Peyer's patch (tissue), 4 donors: ENCODE results near the gene KRTAP20-1. TPM values are rescaled to one million over a fixed set of nuclear protein-coding genes. Genes with fewer than 3 reads are reported as not detected.

ENCODE experiments used
- DNase-seq, 3 donors: peaks; one replicate each; pipeline ENCODE4 v3.0.0-alpha.2; 2017 to 2019
- H3K27ac ChIP-seq, 4 donors: fragments of 200-600 bp; sonication (generic); one replicate each; pipeline ENCODE4 v1.5.1; 2016 to 2019
- H3K27me3 ChIP-seq, 2 donors: fragments of 200-600 bp; sonication (generic); one replicate each; pipeline ENCODE4 v1.5.1; 2019
- H3K36me3 ChIP-seq, 3 donors: fragments of 200-600 bp; sonication (generic); one replicate each; pipeline ENCODE4 v1.5.1; 2016 to 2019
- H3K4me1 ChIP-seq, 4 donors: fragments of 200-600 bp; sonication (generic); one replicate each; pipeline ENCODE4 v1.5.1; 2016 to 2019
- H3K4me3 ChIP-seq, 4 donors: fragments of 200-600 bp; sonication (generic); 1 replicate in 3 of 4; 2 replicates in 1 of 4; pipeline ENCODE4 v1.5.1; 2016 to 2019; ENCODE audit warnings: mild to moderate bottlenecking in 1 of 4
- H3K9me3 ChIP-seq, 4 donors: fragments of 200-600 bp; sonication (generic); one replicate each; pipeline ENCODE4 v1.5.1; 2016 to 2019; ENCODE audit warnings: mild to moderate bottlenecking in 1 of 4
- CTCF ChIP-seq, 6 experiments: fragments of 450-650 bp in 4 of 6; fragments of 200-600 bp in 2 of 6; sonication (generic) in 1 of 6; IDR thresholded peaks; one replicate each; pipeline ENCODE4 v1.5.1; 2017 to 2019; ENCODE audit warnings: antibody characterized with exemption in 6 of 6, mild to moderate bottlenecking in 3 of 6, moderate library complexity in 1 of 6
- POLR2A ChIP-seq, 2 donors: fragments of 450-650 bp; IDR thresholded peaks; one replicate each; pipeline ENCODE4 v1.5.1; 2017; ENCODE audit warnings: antibody characterized with exemption in 2 of 2, mild to moderate bottlenecking in 2 of 2, moderate library complexity in 2 of 2
- small RNA-seq, 2 donors: library from RNA; depleted of rRNA; stranded (forward); fragments of <200 nt; gene quantifications; one replicate each; pipeline ENCODE3, GENCODE V24; 2016
- total RNA-seq, 4 donors: library from RNA; depleted of rRNA; stranded (reverse); fragments of >200 nt; gene quantifications; one replicate each; pipeline ENCODE4 v1.1.0, GENCODE V29; 2016

The KRTAP20-1 gene
- total RNA-seq, 4 donors from 2014 or later: not detected

- no peaks in the 10 kb centered on the region for H3K27me3 ChIP-seq
- no peak for TF ChIP-seq POLR2A (IDR thresholded peaks at IDR 0.05)
- no peak for TF ChIP-seq CTCF (IDR thresholded peaks at IDR 0.05)
- H3K9me3 ChIP-seq: peaks cover 0 to 3% (median 0%) of the 10 kb centered on the region in 4 donors
- no peak within 1 kb of the TSS for H3K27ac ChIP-seq
- H3K36me3 ChIP-seq: no peaks in the 10 kb centered on the region
- no peak within 1 kb of the TSS for H3K4me3 ChIP-seq
- DNase-seq: no peak
- H3K4me1 ChIP-seq: no peaks in the 10 kb centered on the region
Measured at GRCh38 chr21:30642564-30642963, 26.3 kb downstream of the KRTAP20-1 start, which contains the start of gene KRTAP20-3. TSS of gene KRTAP20-3 (plus strand) at chr21:30642864.

GRCh38 chr21:30646904-30647414 lies 30.7 kb downstream of the KRTAP20-1 start:
- no peaks in the 10 kb centered on the region for H3K36me3 ChIP-seq
- H3K4me1 ChIP-seq: no peaks in the 10 kb centered on the region
- no peak for DNase-seq
- H3K4me3 ChIP-seq: no peak overlapping the region
- no peaks in the 10 kb centered on the region for H3K27me3 ChIP-seq
- TF ChIP-seq POLR2A (IDR thresholded peaks at IDR 0.05) (no peak), CTCF (IDR thresholded peaks at IDR 0.05) (no peak)
- no peak overlapping the region for H3K27ac ChIP-seq
- H3K9me3 ChIP-seq: peaks cover 0 to 3% (median 0%) of the 10 kb centered on the region in 4 donors

- no peaks in the 10 kb centered on the region for H3K4me1 ChIP-seq
- no peak for TF ChIP-seq POLR2A (IDR thresholded peaks at IDR 0.05)
- TF ChIP-seq CTCF (IDR thresholded peaks at IDR 0.05): no peak
- DNase-seq: no peak
- no peak overlapping the region for H3K4me3 ChIP-seq
- no peaks in the 10 kb centered on the region for H3K27me3 ChIP-seq
- peaks cover 0 to 9% (median 0%) of the 10 kb centered on the region in 4 donors for H3K9me3 ChIP-seq
- no peak overlapping the region for H3K27ac ChIP-seq
- H3K36me3 ChIP-seq: no peaks in the 10 kb centered on the region
Measured at GRCh38 chr21:30652891-30653290, 36.7 kb downstream of the KRTAP20-1 start.

Small RNA genes lying within 50 kb of the gene (small RNA-seq; reads per million reads assigned to genes)
- gene KRTAP20-1 (0 reads per million in 2 donors), gene KRTAP20-3 (0 reads per million in 2 donors), gene KRTAP20-4 (0 reads per million in 2 donors), gene KRTAP22-1 (0 reads per million in 2 donors), gene KRTAP22-2 (0 reads per million in 2 donors)

Other genes with a start within 250 kb of the KRTAP20-1 start
- gene KRTAP13-2, start 244.2 kb upstream of the KRTAP20-1 start, total RNA-seq: not detected
- not detected for gene KRTAP13-1, start 220.4 kb upstream of the KRTAP20-1 start, total RNA-seq
- gene KRTAP13-3, start 190.5 kb upstream of the KRTAP20-1 start, total RNA-seq: not detected
- gene KRTAP13-4, start 186.2 kb upstream of the KRTAP20-1 start, total RNA-seq: not detected
- gene KRTAP15-1, start 176.2 kb upstream of the KRTAP20-1 start, total RNA-seq: not detected
- gene KRTAP19-1, start 136.1 kb upstream of the KRTAP20-1 start, total RNA-seq: not detected
- not detected for gene KRTAP19-2, start 129.0 kb upstream of the KRTAP20-1 start, total RNA-seq
- not detected for gene KRTAP19-3, start 124.4 kb upstream of the KRTAP20-1 start, total RNA-seq
- not detected for gene KRTAP19-4, start 119.3 kb upstream of the KRTAP20-1 start, total RNA-seq
- gene KRTAP19-5, start 114.3 kb upstream of the KRTAP20-1 start, total RNA-seq: not detected
- not detected for gene KRTAP19-6, start 74.6 kb upstream of the KRTAP20-1 start, total RNA-seq
- gene KRTAP19-7, start 55.1 kb upstream of the KRTAP20-1 start, total RNA-seq: not detected
- not detected for gene KRTAP22-2, start 26.0 kb upstream of the KRTAP20-1 start, total RNA-seq
- gene KRTAP6-3, start 24.0 kb upstream of the KRTAP20-1 start, total RNA-seq: not detected
- gene KRTAP6-2, start 17.5 kb upstream of the KRTAP20-1 start, total RNA-seq: not detected
- not detected for gene KRTAP22-1, start 15.3 kb upstream of the KRTAP20-1 start, total RNA-seq
- gene KRTAP6-1, start 2.5 kb upstream of the KRTAP20-1 start, total RNA-seq: not detected
- not detected for gene KRTAP20-4, start 4.2 kb downstream of the KRTAP20-1 start, total RNA-seq
- gene KRTAP20-2, start 18.8 kb downstream of the KRTAP20-1 start, total RNA-seq: not detected
- not detected for gene KRTAP20-3, start 26.4 kb downstream of the KRTAP20-1 start, total RNA-seq
- not detected for gene KRTAP21-3, start 102.4 kb downstream of the KRTAP20-1 start, total RNA-seq
- not detected for gene KRTAP21-2, start 130.8 kb downstream of the KRTAP20-1 start, total RNA-seq
- not detected for gene KRTAP21-1, start 139.0 kb downstream of the KRTAP20-1 start, total RNA-seq
- gene KRTAP8-1, start 196.8 kb downstream of the KRTAP20-1 start, total RNA-seq: not detected
- not detected for gene KRTAP7-1, start 213.3 kb downstream of the KRTAP20-1 start, total RNA-seq